Neuronal stem cell (in vitro differentiated cells): ENCODE results near the gene SRGAP3.

Experiments
- DNase-seq: peaks from one replicate; pipeline ENCODE4 v3.0.0-alpha.2; 2013; ENCODE audit warnings: low spot score
- H2AFZ ChIP-seq: one replicate; pipeline ENCODE4 v1.6.1; 2013; ENCODE audit warnings: mild to moderate bottlenecking, low read length, inconsistent platforms
- H2AK5ac ChIP-seq: 2 replicates; pipeline ENCODE4 v1.6.1; 2013; ENCODE audit warnings: low read depth, mild to moderate bottlenecking, inconsistent platforms, low read length, moderate library complexity, mixed read lengths
- H2BK120ac ChIP-seq: 2 replicates; pipeline ENCODE4 v1.6.1; 2013; ENCODE audit warnings: low read depth, mild to moderate bottlenecking, inconsistent platforms, low read length, moderate library complexity, mixed read lengths
- H2BK12ac ChIP-seq: one replicate; pipeline ENCODE4 v1.6.1; 2013; ENCODE audit warnings: low read length, inconsistent platforms
- H2BK15ac ChIP-seq: 2 replicates; pipeline ENCODE4 v1.6.1; 2013; ENCODE audit warnings: mild to moderate bottlenecking, low read length, inconsistent platforms, mixed read lengths
- H2BK5ac ChIP-seq: one replicate; pipeline ENCODE4 v1.6.1; 2013; ENCODE audit warnings: inconsistent platforms, mild to moderate bottlenecking, low read length, moderate library complexity
- H3K14ac ChIP-seq: one replicate; pipeline ENCODE4 v1.6.1; 2013; ENCODE audit warnings: low read length, inconsistent platforms
- H3K18ac ChIP-seq: 2 replicates; pipeline ENCODE4 v1.6.1; 2013; ENCODE audit warnings: low read length, inconsistent platforms
- H3K23ac ChIP-seq: 2 replicates; pipeline ENCODE4 v1.6.1; 2013; ENCODE audit warnings: low read depth, mild to moderate bottlenecking, mixed read lengths, low read length, inconsistent platforms; ENCODE audit not compliant: poor library complexity
- H3K27ac ChIP-seq: replicated peaks from 3 replicates; pipeline ENCODE4 v1.5.1; 2013; ENCODE audit warnings: low read length, inconsistent platforms
- H3K27me3 ChIP-seq, 3 experiments: 2 replicates each; pipeline ENCODE4 v1.6.1; 2013; ENCODE audit warnings: low read length in 3 of 3, mild to moderate bottlenecking in 2 of 3, inconsistent platforms in 1 of 3, low read depth in 1 of 3, mixed read lengths in 1 of 3, moderate library complexity in 1 of 3; ENCODE audit not compliant: control insufficient read depth in 3 of 3, insufficient read depth in 3 of 3
- H3K36me3 ChIP-seq, 2 donors: replicated peaks in 1 of 2; 2 replicates each; pipeline ENCODE4 v1.6.1; 2013; ENCODE audit warnings: low read length in 2 of 2; ENCODE audit not compliant: control insufficient read depth in 2 of 2, insufficient read depth in 2 of 2
- H3K4ac ChIP-seq: 2 replicates; pipeline ENCODE4 v1.6.1; 2013; ENCODE audit warnings: inconsistent platforms, mild to moderate bottlenecking, low read length, moderate library complexity
- H3K4me1 ChIP-seq, 2 donors: 1 replicate in 1 of 2; 2 replicates in 1 of 2; pipeline ENCODE4 v1.6.1; 2013; ENCODE audit warnings: low read length in 2 of 2, low read depth in 1 of 2; ENCODE audit not compliant: control insufficient read depth in 2 of 2, insufficient read depth in 1 of 2
- H3K4me2 ChIP-seq: one replicate; pipeline ENCODE4 v1.6.1; 2013; ENCODE audit warnings: mild to moderate bottlenecking, low read length, inconsistent platforms; ENCODE audit not compliant: insufficient read depth, poor library complexity, severe bottlenecking
- H3K4me3 ChIP-seq, 2 donors: 2 replicates each; pipeline ENCODE4 v1.5.1; 2013; ENCODE audit warnings: low read length in 2 of 2, mild to moderate bottlenecking in 2 of 2, inconsistent platforms in 1 of 2, moderate library complexity in 1 of 2
- H3K79me1 ChIP-seq: one replicate; pipeline ENCODE4 v1.6.1; 2013; ENCODE audit warnings: low read depth, mild to moderate bottlenecking, inconsistent platforms, low read length, moderate library complexity
- H3K9ac ChIP-seq: one replicate; pipeline ENCODE4 v1.6.1; 2013; ENCODE audit warnings: mild to moderate bottlenecking, low read depth, low read length, inconsistent platforms; ENCODE audit not compliant: poor library complexity
- H3K9me3 ChIP-seq, 2 donors: replicated peaks in 1 of 2; 2 replicates each; pipeline versions ENCODE3 to v1.6.1; 2013; ENCODE audit warnings: low read length in 2 of 2, mild to moderate bottlenecking in 2 of 2, inconsistent platforms in 1 of 2, low read depth in 1 of 2, mixed read lengths in 1 of 2, moderate library complexity in 1 of 2; ENCODE audit not compliant: control insufficient read depth in 2 of 2, insufficient read depth in 1 of 2
- H4K8ac ChIP-seq: one replicate; pipeline ENCODE4 v1.6.1; 2013; ENCODE audit warnings: low read depth, mild to moderate bottlenecking, inconsistent platforms, low read length, moderate library complexity
- H4K91ac ChIP-seq: one replicate; pipeline ENCODE4 v1.6.1; 2013; ENCODE audit warnings: low read length, low read depth, mild to moderate bottlenecking, inconsistent platforms; ENCODE audit not compliant: poor library complexity
- WGBS, 2 donors: extraction: QIAGEN DNeasy Blood & Tissue Kit; methylation state at CpG; one replicate each; pipeline ENCODE4 v1.1.7; 2013; ENCODE audit warnings: missing lambda C conversion rate in 2 of 2, mixed read lengths in 1 of 2; ENCODE audit not compliant: insufficient read length in 2 of 2, insufficient replicate concordance in 1 of 2; ENCODE audit errors: extremely low coverage in 2 of 2; 5-methylcytosine and 5-hydroxymethylcytosine counted together

The SRGAP3 gene

GRCh38 chr3:9072667-9073009, 176.8 kb downstream of the SRGAP3 start:
- H2BK5ac ChIP-seq: no peak overlapping the region
- H3K4ac ChIP-seq: no peak overlapping the region
- no peak overlapping the region for H2BK15ac ChIP-seq
- no peak overlapping the region for H2AFZ ChIP-seq
- no peak overlapping the region for H4K8ac ChIP-seq
- no peak overlapping the region for H3K23ac ChIP-seq
- no peak for DNase-seq
- WGBS, 2 donors: no CpG with 5 or more reads among the region's 6 CpGs
- H4K91ac ChIP-seq: no peak overlapping the region
- peaks cover 0 to 34% of the 10 kb centered on the region in 2 donors for H3K36me3 ChIP-seq
- H3K4me2 ChIP-seq: no peak overlapping the region
- H3K9me3 ChIP-seq: no peaks in the 10 kb centered on the region
- H3K9ac ChIP-seq: no peak overlapping the region
- no peak overlapping the region for H2AK5ac ChIP-seq
- H2BK120ac ChIP-seq: no peak overlapping the region
- H3K4me3 ChIP-seq: no peak overlapping the region
- H3K14ac ChIP-seq: no peak overlapping the region
- H3K18ac ChIP-seq: no peak overlapping the region
- no peak overlapping the region for H2BK12ac ChIP-seq
- no peaks in the 10 kb centered on the region for H3K27me3 ChIP-seq
- H3K79me1 ChIP-seq: no peaks in the 10 kb centered on the region
- H3K4me1 ChIP-seq: peaks cover 6 to 7% of the 10 kb centered on the region in 2 donors
- H3K27ac ChIP-seq: no peak overlapping the region

- no peaks in the 10 kb centered on the region for H3K27me3 ChIP-seq
- peaks cover 1 to 2% of the 10 kb centered on the region in 2 donors for H3K4me1 ChIP-seq
- no peak overlapping the region for H3K23ac ChIP-seq
- no peak overlapping the region for H2BK15ac ChIP-seq
- H3K79me1 ChIP-seq: no peaks in the 10 kb centered on the region
- H2BK12ac ChIP-seq: no peak overlapping the region
- peaks cover 0 to 34% of the 10 kb centered on the region in 2 donors for H3K36me3 ChIP-seq
- DNase-seq: no peak
- H4K8ac ChIP-seq: no peak overlapping the region
- no peak overlapping the region for H3K4me3 ChIP-seq
- no peak overlapping the region for H3K18ac ChIP-seq
- H3K14ac ChIP-seq: no peak overlapping the region
- no peaks in the 10 kb centered on the region for H3K9me3 ChIP-seq
- H3K4ac ChIP-seq: no peak overlapping the region
- no CpG with 5 or more reads among the region's 10 CpGs for WGBS, 2 donors
- H3K4me2 ChIP-seq: no peak overlapping the region
- no peak overlapping the region for H4K91ac ChIP-seq
- H2AFZ ChIP-seq: no peak overlapping the region
- H2BK5ac ChIP-seq: no peak overlapping the region
- no peak overlapping the region for H2AK5ac ChIP-seq
- no peak overlapping the region for H2BK120ac ChIP-seq
- no peak overlapping the region for H3K9ac ChIP-seq
- no peak overlapping the region for H3K27ac ChIP-seq
These were observed 177.3 kb downstream of the SRGAP3 start for GRCh38 chr3:9071936-9072666.

- no peak overlapping the region for H3K4me2 ChIP-seq
- no peak overlapping the region for H2BK15ac ChIP-seq
- no peak overlapping the region for H4K8ac ChIP-seq
- H3K18ac ChIP-seq: no peak overlapping the region
- H3K27me3 ChIP-seq: no peaks in the 10 kb centered on the region
- peaks cover 0 to 1% of the 10 kb centered on the region in 2 donors for H3K4me1 ChIP-seq
- no peak for DNase-seq
- no peaks in the 10 kb centered on the region for H3K79me1 ChIP-seq
- H2AFZ ChIP-seq: no peak overlapping the region
- H3K14ac ChIP-seq: no peak overlapping the region
- H4K91ac ChIP-seq: no peak overlapping the region
- no peak overlapping the region for H3K9ac ChIP-seq
- no peak overlapping the region for H3K4me3 ChIP-seq
- no peak overlapping the region for H2AK5ac ChIP-seq
- no peaks in the 10 kb centered on the region for H3K9me3 ChIP-seq
- H2BK12ac ChIP-seq: no peak overlapping the region
- no peak overlapping the region for H3K23ac ChIP-seq
- no CpG with 5 or more reads among the region's 2 CpGs for WGBS, 2 donors
- peaks cover 0 to 38% of the 10 kb centered on the region in 2 donors for H3K36me3 ChIP-seq
- H3K27ac ChIP-seq: no peak overlapping the region
- no peak overlapping the region for H2BK120ac ChIP-seq
- H2BK5ac ChIP-seq: no peak overlapping the region
- no peak overlapping the region for H3K4ac ChIP-seq
These were observed 178.5 kb downstream of the SRGAP3 start for GRCh38 chr3:9070961-9071360.

- H3K18ac ChIP-seq: no peak overlapping the region
- no peak for DNase-seq
- no peaks in the 10 kb centered on the region for H3K79me1 ChIP-seq
- WGBS, 2 donors: no CpG with 5 or more reads among the region's 1 CpG
- no peak overlapping the region for H2BK12ac ChIP-seq
- no peak overlapping the region for H2BK15ac ChIP-seq
- no peak overlapping the region for H4K8ac ChIP-seq
- no peak overlapping the region for H3K4me2 ChIP-seq
- H3K9ac ChIP-seq: no peak overlapping the region
- no peak overlapping the region for H2BK120ac ChIP-seq
- H3K14ac ChIP-seq: no peak overlapping the region
- no peaks in the 10 kb centered on the region for H3K9me3 ChIP-seq
- no peaks in the 10 kb centered on the region for H3K4me1 ChIP-seq
- H3K27ac ChIP-seq: no peak overlapping the region
- H4K91ac ChIP-seq: no peak overlapping the region
- H2BK5ac ChIP-seq: no peak overlapping the region
- no peak overlapping the region for H3K23ac ChIP-seq
- H3K36me3 ChIP-seq: peaks cover 0 to 37% of the 10 kb centered on the region in 2 donors
- no peak overlapping the region for H3K4ac ChIP-seq
- H3K27me3 ChIP-seq: no peaks in the 10 kb centered on the region
- H3K4me3 ChIP-seq: no peak overlapping the region
- no peak overlapping the region for H2AK5ac ChIP-seq
- H2AFZ ChIP-seq: no peak overlapping the region
These were observed 179.5 kb downstream of the SRGAP3 start for GRCh38 chr3:9069971-9070370.
